Activated T-cell treated with anti-CD3 and anti-CD28 coated beads for 48 hours (primary cell): ENCODE measurements around the gene STK24.

Source experiments
- DNase-seq: peaks from one replicate; pipeline ENCODE4 v3.0.0-alpha.2; 2020; ENCODE audit warnings: low read depth

STK24 gene

DNA sequence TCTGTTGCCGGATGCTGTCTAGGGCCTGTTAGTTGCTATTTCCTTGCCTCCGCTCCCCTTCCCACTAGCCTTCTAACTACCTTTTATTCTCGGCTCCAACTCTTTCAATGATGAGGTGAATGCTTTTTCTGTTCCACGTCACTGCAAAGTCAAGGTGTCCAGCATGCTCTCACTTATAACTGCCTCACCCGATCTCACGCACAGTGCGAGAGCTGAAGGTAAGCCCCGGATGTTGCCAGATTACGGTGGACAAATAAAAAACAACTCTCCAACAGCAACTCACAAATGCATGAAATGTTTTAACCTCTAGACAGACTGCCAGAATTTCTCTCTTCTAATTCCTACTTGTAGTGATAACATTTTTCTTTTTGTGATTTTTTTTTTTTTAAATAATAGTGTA is 169.9 kb downstream of the STK24 start:
- no peak for DNase-seq

GRCh38 chr13:98406427-98406826 is 170.5 kb downstream of the STK24 start:
- no peak for DNase-seq

- no peak for DNase-seq
Measured at GRCh38 chr13:98405690-98406344, 171.1 kb downstream of the STK24 start.

- no peak for DNase-seq
Measured at GRCh38 chr13:98405107-98405571, 171.8 kb downstream of the STK24 start.

- no peak for DNase-seq
Measured at GRCh38 chr13:98403076-98403475, 173.8 kb downstream of the STK24 start.

DNA sequence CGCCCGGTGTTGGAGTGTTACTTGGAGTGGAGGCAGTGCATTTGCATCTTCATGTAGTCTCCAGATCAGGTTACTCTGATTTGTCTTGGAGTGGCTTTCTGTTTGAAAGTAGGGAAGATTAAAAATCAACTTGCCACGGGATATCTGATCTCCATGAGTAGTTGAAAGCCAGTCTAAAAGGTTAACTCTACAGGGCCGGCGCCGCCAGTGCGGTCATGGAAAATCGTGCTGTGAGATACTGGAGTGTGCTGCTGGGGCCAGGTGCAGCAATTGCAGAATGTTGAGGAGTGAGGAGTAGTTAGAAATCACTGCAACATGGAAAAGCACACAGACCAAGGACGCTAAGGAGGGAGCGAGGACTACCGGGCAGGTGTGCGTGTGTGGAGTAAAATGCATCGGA is 175.0 kb downstream of the STK24 start:
- no peak for DNase-seq

DNA sequence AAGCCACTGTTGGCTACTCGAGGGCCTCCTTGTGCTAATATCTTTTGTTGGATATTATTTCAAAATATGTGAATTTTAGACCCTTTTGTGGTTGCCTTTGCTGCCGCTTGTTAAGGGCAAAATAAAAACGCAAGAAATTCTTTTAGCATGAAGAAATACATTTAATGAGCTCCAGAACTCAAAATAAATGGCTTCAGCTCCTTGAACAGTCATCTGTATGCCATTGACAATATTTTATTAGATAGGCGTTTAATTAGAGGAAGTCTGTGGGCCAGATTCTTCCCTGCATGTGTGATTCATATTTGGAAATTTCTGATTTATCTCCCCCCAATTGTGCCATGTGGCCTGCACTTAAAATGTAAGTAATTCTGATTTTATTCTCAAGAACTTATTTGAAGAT is 177.2 kb downstream of the STK24 start:
- no peak for DNase-seq

DNA sequence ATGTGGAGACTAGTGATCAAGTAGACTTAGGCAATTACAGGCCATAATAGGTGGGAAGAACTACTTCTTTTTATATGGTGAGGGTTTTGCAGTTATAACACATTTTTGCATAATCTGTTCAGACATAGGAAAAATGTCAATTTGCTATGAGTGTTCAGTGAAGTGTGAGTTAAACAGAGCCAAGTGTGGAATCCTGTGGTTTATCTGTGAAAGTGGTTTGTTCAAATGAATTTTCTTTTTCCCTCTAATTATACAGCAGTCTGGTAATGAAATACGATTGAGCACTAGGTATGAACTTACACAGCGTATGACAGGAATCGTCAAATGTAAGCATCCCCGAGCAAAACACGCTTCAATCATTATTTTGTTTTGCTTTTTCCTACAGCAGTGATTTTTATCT is 178.3 kb downstream of the STK24 start:
- DNase-seq, result no peak

GRCh38 chr13:98397861-98398260 is 179.0 kb downstream of the STK24 start:
- DNase-seq, result no peak

GRCh38 chr13:98397221-98397620 is 179.7 kb downstream of the STK24 start:
- DNase-seq, result no peak

GRCh38 chr13:98396071-98396710 is 180.7 kb downstream of the STK24 start:
- no peak for DNase-seq
